Measurements from ENCODE around the gene RASSF5. TPM values are rescaled to one million over a fixed set of nuclear protein-coding genes. Genes with fewer than 3 reads are reported as not detected.

RASSF5 gene
- total RNA-seq, 5 donors from 2014 or later (not counting 1 experiment from before 2014, with no cell fraction given): 174 to 224 (median 204) TPM

GRCh38 chr1:206472454-206472853 is 34.9 kb upstream of the RASSF5 start:
- Mint-ChIP-seq H3K4me1 (peaks cover 55 to 76% (median 60%) of the 10 kb centered on the region in 3 donors), H3K36me3 (peaks cover 33% of the 10 kb centered on the region), H3K4me3 (peak overlapping the region; percentile 83 to 93 (median 90)), H3K27me3 (no peaks in the 10 kb centered on the region), H3K9me3 (no peaks in the 10 kb centered on the region), H3K27ac (peak overlapping the region; percentile 96)
- Histone ChIP-seq H3K27me3 (replicated peaks in 1 of 2; ENCODE audit: control insufficient read depth in 2 of 2, extremely low read depth in 1 of 2, insufficient read depth in 2 of 2, low read length in 1 of 2) (no peaks in the 10 kb centered on the region), H3K9me3 (no peaks in the 10 kb centered on the region), H3K36me3 (ENCODE audit: control insufficient read depth in 2 of 2, extremely low read depth in 1 of 2, insufficient read depth in 1 of 2, low read length in 1 of 2) (peaks cover 18 to 43% of the 10 kb centered on the region in 2 donors), H3K4me1 (ENCODE audit: control insufficient read depth in 1 of 2, extremely low read depth in 1 of 2, insufficient read depth in 2 of 2, low read length in 2 of 2) (peaks cover 30 to 53% of the 10 kb centered on the region in 2 experiments), H3K4me3 (ENCODE audit: control insufficient read depth in 1 of 2, extremely low read depth in 1 of 2, low read length in 1 of 2) (peak overlapping the region; percentile 96 to 98), H3K27ac (ENCODE audit: low read length) (peak overlapping the region; percentile 68)
- POLR2A ChIA-PET: no interaction called here
- ATAC-seq (replicated peaks in 1 of 4): no peak
- DNase-seq: peak in 15 of 35 experiments; percentile 6 to 37 (median 23)
- CTCF ChIA-PET: interaction anchor here in 1 of 2 donors (3.2 kb wide), 1 partner anchor 10 kb away, joined by 20 read pairs; no protein-coding TSS in a partner anchor
- 0% methylated on average over 2 of the region's 3 CpGs for WGBS (ENCODE audit: insufficient coverage)

- CTCF ChIA-PET: no interaction called here
Measured at GRCh38 chr1:206472886-206473285, 34.4 kb upstream of the RASSF5 start.

GRCh38 chr1:206476058-206476457 is 31.3 kb upstream of the RASSF5 start:
- ATAC-seq (replicated peaks in 1 of 4): no peak
- H3K9me3 ChIP-seq: no peaks in the 10 kb centered on the region
- no peaks in the 10 kb centered on the region for H3K27me3 ChIP-seq (replicated peaks in 1 of 2; ENCODE audit: control insufficient read depth in 2 of 2, extremely low read depth in 1 of 2, insufficient read depth in 2 of 2, low read length in 1 of 2)
- no peak overlapping the region for H3K4me3 ChIP-seq (ENCODE audit: control insufficient read depth in 1 of 2, extremely low read depth in 1 of 2, low read length in 1 of 2)
- H3K4me1 ChIP-seq (ENCODE audit: control insufficient read depth in 1 of 2, extremely low read depth in 1 of 2, insufficient read depth in 2 of 2, low read length in 2 of 2): peaks cover 5 to 40% of the 10 kb centered on the region in 2 experiments
- ChIA-PET CTCF (no interaction called here), POLR2A (no interaction called here)
- Mint-ChIP-seq H3K4me3 (no peak overlapping the region), H3K27me3 (no peaks in the 10 kb centered on the region), H3K9me3 (no peaks in the 10 kb centered on the region), H3K4me1 (peaks cover 34 to 61% (median 44%) of the 10 kb centered on the region in 3 donors), H3K27ac (no peak overlapping the region), H3K36me3 (peaks cover 44% of the 10 kb centered on the region)
- H3K27ac ChIP-seq (ENCODE audit: low read length): no peak overlapping the region
- DNase-seq: no peak
- 91% methylated on average over 12 of the region's 17 CpGs for WGBS (ENCODE audit: insufficient coverage)
- H3K36me3 ChIP-seq (ENCODE audit: control insufficient read depth in 2 of 2, extremely low read depth in 1 of 2, insufficient read depth in 1 of 2, low read length in 1 of 2): peaks cover 25 to 76% of the 10 kb centered on the region in 2 donors

More at GRCh38 chr1:206472886-206473285, 34.4 kb upstream of the RASSF5 start:
- H3K4me3 Mint-ChIP-seq: peak overlapping the region; percentile 83 to 93 (median 90)
- peaks cover 51 to 72% (median 56%) of the 10 kb centered on the region in 3 donors for H3K4me1 Mint-ChIP-seq
- ATAC-seq (replicated peaks in 1 of 4) (no peak), DNase-seq (no peak)
- H3K4me1 ChIP-seq (ENCODE audit: control insufficient read depth in 1 of 2, extremely low read depth in 1 of 2, insufficient read depth in 2 of 2, low read length in 2 of 2): peaks cover 25 to 49% of the 10 kb centered on the region in 2 experiments
- peak overlapping the region; percentile 68 for H3K27ac ChIP-seq (ENCODE audit: low read length)
- H3K36me3 ChIP-seq (ENCODE audit: control insufficient read depth in 2 of 2, extremely low read depth in 1 of 2, insufficient read depth in 1 of 2, low read length in 1 of 2): peaks cover 19 to 47% of the 10 kb centered on the region in 2 donors
- H3K27ac Mint-ChIP-seq: peak overlapping the region; percentile 96
- no peaks in the 10 kb centered on the region for H3K9me3 ChIP-seq
- POLR2A ChIA-PET: no interaction called here
- peak overlapping the region in 1 of 2 donors; percentile 98 for H3K4me3 ChIP-seq (ENCODE audit: control insufficient read depth in 1 of 2, extremely low read depth in 1 of 2, low read length in 1 of 2)
- 60% methylated on average over 4 of the region's 5 CpGs for WGBS (ENCODE audit: insufficient coverage)
- no peaks in the 10 kb centered on the region for H3K27me3 Mint-ChIP-seq
- peaks cover 33% of the 10 kb centered on the region for H3K36me3 Mint-ChIP-seq
- H3K27me3 ChIP-seq (replicated peaks in 1 of 2; ENCODE audit: control insufficient read depth in 2 of 2, extremely low read depth in 1 of 2, insufficient read depth in 2 of 2, low read length in 1 of 2): no peaks in the 10 kb centered on the region
- H3K9me3 Mint-ChIP-seq: no peaks in the 10 kb centered on the region

- ChIA-PET CTCF (interaction anchor here in 1 of 2 donors (0.6 to 1.8 kb wide), 2 partner anchors 14 to 69 kb away, joined by 3 to 5 read pairs; no protein-coding TSS in a partner anchor), POLR2A (no interaction called here)
- H3K27me3 ChIP-seq (replicated peaks in 1 of 2; ENCODE audit: control insufficient read depth in 2 of 2, extremely low read depth in 1 of 2, insufficient read depth in 2 of 2, low read length in 1 of 2): no peaks in the 10 kb centered on the region
- Mint-ChIP-seq H3K4me3 (no peak overlapping the region), H3K27ac (no peak overlapping the region), H3K4me1 (peaks cover 30 to 56% (median 40%) of the 10 kb centered on the region in 3 donors), H3K9me3 (no peaks in the 10 kb centered on the region), H3K36me3 (peaks cover 47% of the 10 kb centered on the region), H3K27me3 (no peaks in the 10 kb centered on the region)
- no peak overlapping the region for H3K27ac ChIP-seq (ENCODE audit: low read length)
- no peaks in the 10 kb centered on the region for H3K9me3 ChIP-seq
- no peak overlapping the region for H3K4me3 ChIP-seq (ENCODE audit: control insufficient read depth in 1 of 2, extremely low read depth in 1 of 2, low read length in 1 of 2)
- H3K36me3 ChIP-seq (ENCODE audit: control insufficient read depth in 2 of 2, extremely low read depth in 1 of 2, insufficient read depth in 1 of 2, low read length in 1 of 2): peaks cover 29 to 81% of the 10 kb centered on the region in 2 donors
- ATAC-seq (replicated peaks in 1 of 4) (no peak), DNase-seq (no peak)
- H3K4me1 ChIP-seq (ENCODE audit: control insufficient read depth in 1 of 2, extremely low read depth in 1 of 2, insufficient read depth in 2 of 2, low read length in 2 of 2): peaks cover 4 to 35% of the 10 kb centered on the region in 2 experiments
- WGBS (ENCODE audit: insufficient coverage): 99% methylated on average over 13 of the region's 14 CpGs
Measured at GRCh38 chr1:206476591-206476990, 30.7 kb upstream of the RASSF5 start.

- Mint-ChIP-seq H3K36me3 (peaks cover 47% of the 10 kb centered on the region), H3K9me3 (no peaks in the 10 kb centered on the region), H3K4me1 (peaks cover 24 to 51% (median 34%) of the 10 kb centered on the region in 3 donors), H3K27ac (peak overlapping the region in 1 of 2 donors; percentile 73), H3K4me3 (no peak overlapping the region), H3K27me3 (no peaks in the 10 kb centered on the region)
- Histone ChIP-seq H3K27ac (ENCODE audit: low read length) (no peak overlapping the region), H3K27me3 (replicated peaks in 1 of 2; ENCODE audit: control insufficient read depth in 2 of 2, extremely low read depth in 1 of 2, insufficient read depth in 2 of 2, low read length in 1 of 2) (no peaks in the 10 kb centered on the region), H3K36me3 (ENCODE audit: control insufficient read depth in 2 of 2, extremely low read depth in 1 of 2, insufficient read depth in 1 of 2, low read length in 1 of 2) (peaks cover 27 to 83% of the 10 kb centered on the region in 2 donors), H3K4me3 (ENCODE audit: control insufficient read depth in 1 of 2, extremely low read depth in 1 of 2, low read length in 1 of 2) (no peak overlapping the region), H3K9me3 (no peaks in the 10 kb centered on the region), H3K4me1 (ENCODE audit: control insufficient read depth in 1 of 2, extremely low read depth in 1 of 2, insufficient read depth in 2 of 2, low read length in 2 of 2) (peaks cover 0 to 30% of the 10 kb centered on the region in 2 experiments)
- ATAC-seq (replicated peaks in 1 of 4): no peak
- ChIA-PET CTCF (interaction anchor here in 1 of 2 donors (0.6 to 1.8 kb wide), 3 partner anchors 15 to 187 kb away, joined by 3 to 5 read pairs (median 3); no protein-coding TSS in a partner anchor), POLR2A (interaction anchor here in 1 of 2 donors (0.6 kb wide), 1 partner anchor 413 kb away, joined by 4 read pairs; no protein-coding TSS in a partner anchor)
- DNase-seq: no peak
- 100% methylated on average over 5 of the region's 5 CpGs for WGBS (ENCODE audit: insufficient coverage)
Measured at GRCh38 chr1:206477110-206477509, 30.2 kb upstream of the RASSF5 start.

- H3K9me3 ChIP-seq: no peaks in the 10 kb centered on the region
- H3K4me3 ChIP-seq (ENCODE audit: control insufficient read depth in 1 of 2, extremely low read depth in 1 of 2, low read length in 1 of 2): no peak overlapping the region
- H3K4me1 ChIP-seq (ENCODE audit: control insufficient read depth in 1 of 2, extremely low read depth in 1 of 2, insufficient read depth in 2 of 2, low read length in 2 of 2): peaks cover 0 to 23% of the 10 kb centered on the region in 2 experiments
- H3K27me3 Mint-ChIP-seq: no peaks in the 10 kb centered on the region
- H3K27ac ChIP-seq (ENCODE audit: low read length): no peak overlapping the region
- ChIA-PET CTCF (interaction anchor here in 1 of 2 donors (0.9 to 1.8 kb wide), 2 partner anchors 15 to 186 kb away, joined by 3 to 5 read pairs; no protein-coding TSS in a partner anchor), POLR2A (interaction anchor here in 1 of 2 donors (0.6 to 0.8 kb wide), 2 partner anchors 10 to 412 kb away, joined by 3 to 4 read pairs; no protein-coding TSS in a partner anchor)
- peaks cover 27 to 87% of the 10 kb centered on the region in 2 donors for H3K36me3 ChIP-seq (ENCODE audit: control insufficient read depth in 2 of 2, extremely low read depth in 1 of 2, insufficient read depth in 1 of 2, low read length in 1 of 2)
- 88% methylated on average over 11 of the region's 21 CpGs for WGBS (ENCODE audit: insufficient coverage)
- H3K27me3 ChIP-seq (replicated peaks in 1 of 2; ENCODE audit: control insufficient read depth in 2 of 2, extremely low read depth in 1 of 2, insufficient read depth in 2 of 2, low read length in 1 of 2): no peaks in the 10 kb centered on the region
- H3K27ac Mint-ChIP-seq: no peak overlapping the region
- ATAC-seq (replicated peaks in 1 of 4) (no peak), DNase-seq (no peak)
- H3K9me3 Mint-ChIP-seq: no peaks in the 10 kb centered on the region
- peaks cover 46% of the 10 kb centered on the region for H3K36me3 Mint-ChIP-seq
- peaks cover 18 to 44% (median 28%) of the 10 kb centered on the region in 3 donors for H3K4me1 Mint-ChIP-seq
- no peak overlapping the region for H3K4me3 Mint-ChIP-seq
Measured at GRCh38 chr1:206477581-206478380, 29.6 kb upstream of the RASSF5 start.

Measured in T-cell (primary cell).